ENCODE measurements around the gene NR1H2.

Gene NR1H2

GRCh38 chr19:50417111-50418081, 41.1 kb downstream of the NR1H2 start:
- DNase-seq, result no peak
- in situ Hi-C loops (cut with MboI; ENCODE audit: low pct_unique_long_range_greater_than_20kb, low sequenced_read_pairs), result no loop called here

GRCh38 chr19:50418176-50419021, 42.1 kb downstream of the NR1H2 start, which contains the start of gene SPIB:
Gene SPIB, plus strand, starts transcription at chr19:50418938. Its CDS starts 25 bp downstream, at chr19:50418963.
- in situ Hi-C loops (cut with MboI; ENCODE audit: low pct_unique_long_range_greater_than_20kb, low sequenced_read_pairs), result no loop called here
- DNase-seq, result no peak

- no peak for DNase-seq
- in situ Hi-C loops (cut with MboI; ENCODE audit: low pct_unique_long_range_greater_than_20kb, low sequenced_read_pairs), result no loop called here
Observed at GRCh38 chr19:50419022-50419579, 42.8 kb downstream of the NR1H2 start.

- DNase-seq, result no peak
- in situ Hi-C loops (cut with MboI; ENCODE audit: low pct_unique_long_range_greater_than_20kb, low sequenced_read_pairs), result no loop called here
Observed at GRCh38 chr19:50419580-50420035, 43.4 kb downstream of the NR1H2 start.

- in situ Hi-C loops (cut with MboI; ENCODE audit: low pct_unique_long_range_greater_than_20kb, low sequenced_read_pairs), result no loop called here
- DNase-seq, result no peak
Observed at GRCh38 chr19:50420127-50420526, 43.9 kb downstream of the NR1H2 start.

- in situ Hi-C loops (cut with MboI; ENCODE audit: low pct_unique_long_range_greater_than_20kb, low sequenced_read_pairs), result no loop called here
- no peak for DNase-seq
Observed at GRCh38 chr19:50420808-50421207, 44.6 kb downstream of the NR1H2 start.

- DNase-seq, result no peak
- in situ Hi-C loops (cut with MboI; ENCODE audit: low pct_unique_long_range_greater_than_20kb, low sequenced_read_pairs), result no loop called here
Observed at GRCh38 chr19:50422397-50423278, 46.4 kb downstream of the NR1H2 start.

- DNase-seq, result no peak
- in situ Hi-C loops (cut with MboI; ENCODE audit: low pct_unique_long_range_greater_than_20kb, low sequenced_read_pairs), result no loop called here
Observed at GRCh38 chr19:50423279-50424113, 47.2 kb downstream of the NR1H2 start.

GRCh38 chr19:50425581-50425980, 49.3 kb downstream of the NR1H2 start:
- DNase-seq, result no peak
- in situ Hi-C loops (cut with MboI; ENCODE audit: low pct_unique_long_range_greater_than_20kb, low sequenced_read_pairs), result no loop called here

- in situ Hi-C loops (cut with MboI; ENCODE audit: low pct_unique_long_range_greater_than_20kb, low sequenced_read_pairs), result no loop called here
Observed at GRCh38 chr19:50427318-50427925, 51.2 kb downstream of the NR1H2 start.

GRCh38 chr19:50427997-50428425, 51.8 kb downstream of the NR1H2 start:
- in situ Hi-C loops (cut with MboI; ENCODE audit: low pct_unique_long_range_greater_than_20kb, low sequenced_read_pairs), result no loop called here
- no peak for DNase-seq

More at GRCh38 chr19:50427318-50427925, 51.2 kb downstream of the NR1H2 start:
- DNase-seq, result no peak

GRCh38 chr19:50428772-50429463, 52.7 kb downstream of the NR1H2 start:
- in situ Hi-C loops (cut with MboI; ENCODE audit: low pct_unique_long_range_greater_than_20kb, low sequenced_read_pairs), result no loop called here

GRCh38 chr19:50430888-50431342, 54.7 kb downstream of the NR1H2 start:
- in situ Hi-C loops (cut with MboI; ENCODE audit: low pct_unique_long_range_greater_than_20kb, low sequenced_read_pairs), result no loop called here

More at GRCh38 chr19:50428772-50429463, 52.7 kb downstream of the NR1H2 start:
- no peak for DNase-seq

GRCh38 chr19:50431343-50432220, 55.3 kb downstream of the NR1H2 start:
- in situ Hi-C loops (cut with MboI; ENCODE audit: low pct_unique_long_range_greater_than_20kb, low sequenced_read_pairs), result no loop called here
- DNase-seq, result peak; percentile 94

More at GRCh38 chr19:50430888-50431342, 54.7 kb downstream of the NR1H2 start:
- DNase-seq, result no peak

GRCh38 chr19:50432221-50433028, 56.2 kb downstream of the NR1H2 start, which contains the start of gene MYBPC2:
Gene MYBPC2, plus strand, starts transcription at chr19:50432892. Its CDS starts 62 bp downstream, at chr19:50432954.
- no peak for DNase-seq
- in situ Hi-C loops (cut with MboI; ENCODE audit: low pct_unique_long_range_greater_than_20kb, low sequenced_read_pairs), result no loop called here
